ENCODE measurements around the gene BEND6.

DNA sequence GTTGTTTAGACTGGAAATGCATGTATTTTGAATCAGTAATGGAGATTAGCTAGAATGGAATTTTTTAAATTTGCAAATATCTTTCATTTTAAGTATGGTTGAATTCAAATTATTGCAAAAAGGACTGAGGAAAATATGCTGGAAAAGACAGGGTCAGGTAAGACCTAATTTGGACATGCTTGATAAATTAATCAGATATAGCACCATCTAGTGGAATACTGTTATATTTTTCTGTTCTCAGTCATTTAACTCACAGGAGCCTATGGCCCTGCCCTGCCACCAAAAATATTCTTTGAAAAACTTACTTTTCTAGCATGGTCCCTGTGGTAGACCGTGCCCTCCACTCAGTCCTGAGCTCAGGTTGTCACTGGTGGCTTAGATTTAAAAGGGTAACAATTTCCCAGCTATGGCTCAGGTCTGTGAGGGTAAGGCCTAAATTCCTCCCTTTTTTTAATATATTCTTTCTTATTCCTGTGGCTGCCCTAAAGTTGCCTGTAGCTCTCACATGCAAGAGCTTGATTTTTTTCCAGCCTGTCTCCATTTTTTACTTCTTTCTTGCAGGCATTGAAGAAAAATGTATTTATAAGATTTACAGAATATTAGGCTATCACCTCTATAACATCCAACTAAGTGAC, 66.3 kb downstream of the BEND6 start:
- TF ChIP-seq SUZ12 (IDR thresholded peaks at IDR 0.05) (no peak), CTBP1 (IDR thresholded peaks at IDR 0.05; ENCODE audit: borderline replicate concordance) (no peak), ZNF384 (IDR thresholded peaks at IDR 0.05) (no peak), BHLHE40 (IDR thresholded peaks at IDR 0.05; ENCODE audit: borderline replicate concordance) (no peak), HDGF (IDR thresholded peaks at IDR 0.05; ENCODE audit: borderline replicate concordance) (no peak), FOXK2 (IDR thresholded peaks at IDR 0.05) (no peak), ELF4 (IDR thresholded peaks at IDR 0.05) (no peak), FOXM1 (IDR thresholded peaks at IDR 0.05; ENCODE audit: borderline replicate concordance) (no peak), TARDBP (IDR thresholded peaks at IDR 0.05) (no peak), SP1 (IDR thresholded peaks at IDR 0.05) (no peak), ARNT (IDR thresholded peaks at IDR 0.05) (no peak), FOXA1 (IDR thresholded peaks at IDR 0.05) (no peak), LEF1 (IDR thresholded peaks at IDR 0.05; ENCODE audit: borderline replicate concordance) (no peak)
